ENCODE results near the gene FRMD3.
A peak's percentile ranks its signal among the peaks of the same experiment; 100 is the strongest.

The FRMD3 gene

DNA sequence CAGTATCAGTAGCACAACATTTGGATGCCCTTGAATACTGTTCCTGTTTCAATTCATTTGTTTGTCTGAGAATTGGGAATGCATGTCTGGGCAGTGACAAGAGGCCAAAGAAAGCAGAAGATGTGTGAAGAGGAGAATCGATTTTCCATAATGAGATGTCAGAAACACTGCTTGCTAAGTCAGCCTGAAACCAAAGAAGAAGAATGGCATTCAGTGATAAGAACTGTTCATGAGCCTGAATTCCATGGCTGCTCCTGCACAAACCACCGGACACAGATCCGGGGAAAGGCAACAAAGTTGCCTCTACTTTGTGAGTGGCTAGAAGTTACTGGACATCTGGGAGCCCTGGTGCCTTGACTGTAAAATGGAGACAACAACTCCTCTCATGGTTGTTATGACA lies 268.1 kb downstream of the FRMD3 start:
- DNase-seq = no peak

GRCh38 chr9:83267741-83268140 lies 270.5 kb downstream of the FRMD3 start:
- no peak for DNase-seq

DNA sequence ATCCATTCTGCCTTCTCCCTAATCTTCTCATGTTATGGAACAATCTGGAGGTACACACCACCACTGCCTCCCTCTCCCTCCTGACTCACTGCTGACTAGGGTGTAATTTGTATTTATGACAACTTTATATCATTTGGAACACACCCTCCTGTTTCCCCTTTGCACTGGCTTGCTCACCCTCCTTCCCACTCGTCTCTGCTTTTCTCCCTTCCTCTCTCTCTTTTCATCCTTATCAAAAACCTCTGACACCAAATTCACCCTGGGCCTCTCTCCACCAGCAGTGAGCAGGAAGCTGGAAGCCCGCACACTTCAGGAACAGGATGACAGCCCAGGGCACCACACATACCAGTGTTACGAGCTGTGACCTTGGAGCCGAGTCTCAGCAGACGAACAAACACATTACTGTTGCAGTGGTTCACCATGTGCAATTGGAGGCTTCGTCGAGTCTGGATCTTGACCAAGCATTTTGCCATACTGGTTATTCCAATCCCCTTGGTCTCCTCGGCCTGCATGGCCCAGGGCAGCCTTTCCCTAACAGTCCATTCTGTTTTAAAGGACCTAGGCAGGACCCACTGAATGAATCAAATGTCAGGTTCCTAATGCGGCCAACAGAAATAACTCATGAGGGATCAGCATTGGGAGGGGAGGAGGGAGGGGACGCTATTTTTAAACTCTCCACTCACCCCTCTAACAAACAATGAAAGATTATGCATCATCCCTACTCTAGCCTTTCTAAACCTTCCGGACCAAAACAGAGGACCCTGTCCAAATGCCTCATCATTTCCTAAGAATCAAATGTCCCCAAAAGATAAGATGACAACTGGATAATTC lies 271.3 kb downstream of the FRMD3 start:
- peak; percentile 32 for DNase-seq

DNA sequence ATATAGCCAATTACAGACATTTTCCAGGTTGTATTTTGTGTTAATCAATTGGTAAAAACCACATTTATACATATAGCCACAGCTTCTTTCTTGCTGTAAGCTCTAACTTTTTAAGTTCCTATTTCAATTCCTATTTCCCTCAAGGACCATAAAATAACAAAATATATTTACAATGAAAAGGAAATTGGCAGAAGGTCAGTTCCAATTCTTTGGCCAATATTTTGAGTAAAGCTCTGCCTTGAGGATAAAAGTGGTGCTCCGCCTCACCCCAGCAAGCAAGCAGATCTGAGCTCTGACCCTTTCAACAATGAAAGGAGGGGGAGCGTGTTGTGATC lies 271.9 kb downstream of the FRMD3 start:
- DNase-seq = no peak

DNA sequence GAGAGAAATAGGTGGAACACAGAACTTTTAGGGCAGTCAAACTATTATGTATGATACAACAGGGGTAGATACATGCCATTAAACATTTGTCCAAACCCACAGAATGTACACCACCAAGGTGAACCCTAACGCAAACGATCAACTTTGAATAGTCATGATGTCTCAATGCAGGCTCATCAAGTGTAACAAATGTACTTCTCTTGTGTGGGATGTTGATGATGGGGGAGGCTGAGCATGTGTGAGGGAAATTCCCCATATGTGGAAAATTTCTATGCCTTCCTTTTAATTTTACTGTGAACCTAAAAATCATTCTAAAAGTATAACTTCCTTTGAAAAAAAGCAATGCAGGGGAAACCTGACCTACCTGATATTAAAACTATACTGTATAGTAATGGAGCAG lies 273.9 kb downstream of the FRMD3 start:
- DNase-seq = no peak

DNA sequence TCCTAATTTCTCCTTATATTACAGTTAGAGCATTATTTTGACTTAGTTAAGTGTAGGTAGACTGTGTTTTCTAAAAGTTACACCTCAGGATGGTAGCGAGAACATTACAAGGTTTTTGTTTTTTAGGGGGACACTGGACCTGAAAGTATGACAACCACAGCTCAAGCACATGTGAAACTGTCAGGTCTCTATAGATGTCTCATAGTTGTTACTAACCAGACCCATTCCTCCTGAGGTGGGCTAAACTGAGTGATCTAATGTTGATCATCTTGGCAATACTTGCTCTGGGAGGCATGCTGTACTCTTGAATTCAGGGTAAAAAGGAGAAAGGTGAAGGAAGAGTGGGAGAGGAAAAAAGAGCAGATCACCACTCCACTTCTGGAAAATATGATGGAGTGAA lies 278.6 kb downstream of the FRMD3 start:
- DNase-seq = no peak

DNA sequence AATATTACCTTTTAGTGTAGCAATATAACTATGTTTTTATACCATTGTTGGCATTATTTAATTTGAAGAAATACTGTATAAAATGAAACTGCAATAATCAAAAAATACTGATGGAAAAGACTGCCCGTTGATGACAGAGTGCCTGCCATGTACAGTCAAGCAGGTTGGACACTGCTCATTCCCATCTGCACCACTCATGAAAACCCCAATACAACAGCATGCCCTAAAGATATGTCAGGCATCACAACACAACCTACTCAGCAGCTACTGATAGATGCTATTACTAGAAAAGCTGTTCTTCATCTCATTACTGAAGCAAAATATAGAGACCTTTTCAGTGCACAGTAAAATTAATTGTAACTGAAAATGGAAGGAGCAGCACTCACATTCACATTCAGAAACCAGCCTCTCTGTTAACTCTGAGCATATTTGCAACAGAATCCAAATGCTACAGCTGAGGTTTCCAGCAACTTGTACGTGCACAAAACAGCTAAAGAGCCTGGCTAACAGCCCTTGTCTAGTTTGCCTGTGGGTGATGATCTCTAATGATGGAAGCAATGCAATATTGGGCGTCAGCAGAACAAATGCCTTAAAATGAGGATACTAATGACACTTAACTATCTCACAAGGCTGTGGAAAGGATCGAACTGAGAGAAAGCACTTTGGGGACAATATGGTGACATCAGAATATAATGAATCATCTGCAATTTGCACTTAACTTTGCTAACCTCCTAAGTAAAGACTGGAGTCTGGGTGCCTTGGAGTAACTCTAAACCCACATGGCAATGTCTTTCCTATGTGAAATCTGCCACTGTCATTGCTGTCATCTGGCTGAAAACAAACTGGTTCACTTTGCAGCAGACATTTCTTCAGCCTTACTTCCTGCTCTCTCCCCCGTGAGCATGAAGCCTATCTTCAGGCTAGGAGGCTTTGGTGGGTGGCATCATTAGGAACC lies 280.0 kb downstream of the FRMD3 start:
- DNase-seq = no peak

GRCh38 chr9:83247732-83248131 lies 290.5 kb downstream of the FRMD3 start:
- no peak for DNase-seq

- DNase-seq = no peak
These were observed 292.1 kb downstream of the FRMD3 start for GRCh38 chr9:83245979-83246659.

DNA sequence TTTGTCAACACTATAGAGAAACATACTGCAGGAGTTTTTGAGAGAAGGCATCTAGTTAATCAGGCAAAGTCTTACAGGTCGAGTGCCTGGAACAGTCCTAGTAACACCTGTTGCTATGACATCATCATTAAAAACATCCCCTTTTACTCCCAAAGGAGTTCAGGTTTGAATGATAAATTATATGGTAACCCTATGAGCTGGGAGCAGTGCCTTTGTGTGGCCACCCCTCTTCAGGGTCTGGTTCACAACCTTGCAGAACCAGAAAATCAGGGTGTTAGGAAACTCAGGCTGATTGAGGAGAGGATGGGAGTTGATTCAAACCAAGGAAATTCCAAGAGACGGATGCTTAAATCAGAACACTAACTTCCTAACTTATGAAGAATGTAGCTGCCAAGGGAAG lies 296.1 kb downstream of the FRMD3 start:
- no peak for DNase-seq

DNA sequence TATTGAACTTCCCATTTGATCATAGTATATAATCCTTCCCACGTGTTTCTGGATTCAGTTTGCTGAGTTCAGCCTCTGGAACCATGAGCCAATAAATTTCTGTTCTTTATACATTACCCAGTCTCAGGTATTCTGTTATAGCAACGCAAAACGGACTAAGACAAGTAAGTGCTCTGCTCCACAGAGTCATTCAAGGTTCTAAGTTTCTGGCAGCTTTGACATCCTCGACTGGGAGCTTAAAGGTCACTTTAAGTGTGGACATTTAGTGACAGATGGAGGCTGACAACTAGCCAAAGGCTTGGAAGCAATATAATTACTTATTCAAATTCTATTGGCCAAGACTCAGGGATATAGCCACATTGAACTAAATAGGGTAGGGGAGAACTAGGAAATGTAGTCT lies 297.5 kb downstream of the FRMD3 start:
- DNase-seq = no peak

- no peak for DNase-seq
These were observed 298.5 kb downstream of the FRMD3 start for GRCh38 chr9:83239747-83240146.

GRCh38 chr9:83238871-83239640 lies 299.1 kb downstream of the FRMD3 start:
- DNase-seq = no peak

GRCh38 chr9:83236029-83236696 lies 302.0 kb downstream of the FRMD3 start:
- DNase-seq = no peak

- no peak for DNase-seq
These were observed 302.7 kb downstream of the FRMD3 start for GRCh38 chr9:83235526-83235925.

GRCh38 chr9:83234541-83234940 lies 303.7 kb downstream of the FRMD3 start:
- peak; percentile 3 for DNase-seq

DNA sequence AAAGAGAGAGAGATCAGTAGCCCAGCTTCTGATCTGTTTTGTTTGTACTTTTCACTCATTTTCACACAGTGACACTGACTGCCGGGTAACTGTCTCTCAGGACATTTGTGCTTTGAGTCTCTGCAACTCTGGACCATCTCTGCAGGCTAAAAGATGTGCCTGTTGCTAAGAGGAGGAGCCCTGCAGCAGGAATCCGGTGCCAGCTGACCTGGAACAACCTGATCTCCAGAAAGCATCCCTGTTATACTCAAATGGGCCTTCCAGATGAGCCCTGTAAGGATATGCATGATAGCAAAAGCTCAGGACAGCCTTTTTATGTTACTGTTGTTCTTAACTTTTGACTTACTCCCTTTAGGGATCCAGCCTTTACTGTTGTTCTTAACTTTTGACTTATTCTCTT lies 304.6 kb downstream of the FRMD3 start:
- no peak for DNase-seq

GRCh38 chr9:83231039-83231438 lies 307.2 kb downstream of the FRMD3 start:
- no peak for DNase-seq

DNA sequence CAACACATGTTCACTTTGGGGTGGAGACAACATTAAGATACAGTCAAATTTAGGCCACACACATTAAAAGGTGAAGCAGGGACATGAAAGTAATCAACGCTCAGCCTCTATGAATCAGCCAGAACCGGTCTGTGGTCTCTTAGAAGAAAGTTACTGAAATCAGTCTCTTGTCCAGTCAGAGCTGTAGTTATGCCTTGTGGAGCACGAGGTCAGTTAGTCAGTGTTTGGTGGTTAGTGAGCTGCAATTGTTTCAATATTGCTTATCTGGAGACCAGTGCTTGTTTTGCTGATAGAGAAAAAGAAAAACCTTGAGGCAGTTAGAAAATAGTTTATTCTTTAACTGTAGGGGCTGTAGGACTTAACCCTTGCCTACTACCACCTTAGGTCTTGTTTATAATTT lies 317.5 kb downstream of the FRMD3 start:
- DNase-seq = peak; percentile 98

DNA sequence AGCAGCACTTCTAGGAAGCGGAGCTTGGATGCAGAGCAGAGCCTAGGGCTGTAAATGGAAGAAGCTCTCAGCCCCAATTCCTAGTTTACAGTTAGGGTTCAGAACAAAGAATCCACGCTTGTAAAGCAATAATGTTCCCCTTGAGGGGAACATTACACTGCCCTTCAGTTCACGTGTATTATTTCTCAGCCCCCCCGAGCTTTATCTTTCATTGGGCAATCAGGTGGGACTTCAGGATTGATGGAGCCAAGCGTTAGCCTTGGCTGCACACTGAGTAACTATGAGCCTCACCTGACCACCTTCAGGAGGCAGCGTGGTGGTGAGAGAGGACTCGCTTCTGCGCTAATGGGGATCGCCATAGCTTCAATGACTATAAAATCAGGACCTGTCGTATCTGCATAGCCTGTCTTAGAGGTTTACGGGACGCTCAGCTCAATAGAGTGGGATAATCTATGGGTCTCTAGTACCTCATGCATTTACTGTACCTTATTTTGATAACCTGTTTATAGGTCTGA lies 318.2 kb downstream of the FRMD3 start:
- no peak for DNase-seq

- DNase-seq = peak; percentile 86
These were observed 318.9 kb downstream of the FRMD3 start for GRCh38 chr9:83219154-83219923.

All from kidney glomerular epithelial cell (primary cell).